Inflammatory macrophage treated with lipopolysaccharide for 4 hours (primary cell): ENCODE results near the gene ERC1.
A peak's percentile ranks its signal among the peaks of the same experiment; 100 is the strongest.

ENCODE experiments used
- DNase-seq: peaks from one replicate; pipeline ENCODE4 v3.0.0-alpha.2; 2020

The ERC1 gene

GRCh38 chr12:1463073-1463905 is 472.3 kb downstream of the ERC1 start:
- DNase-seq: no peak

GRCh38 chr12:1464925-1465324 is 473.9 kb downstream of the ERC1 start:
- no peak for DNase-seq

- no peak for DNase-seq
Observed at GRCh38 chr12:1465990-1466389, 475.0 kb downstream of the ERC1 start.

- no peak for DNase-seq
Observed at GRCh38 chr12:1466481-1467154, 475.6 kb downstream of the ERC1 start.

GRCh38 chr12:1467710-1468109 is 476.7 kb downstream of the ERC1 start:
- no peak for DNase-seq

GRCh38 chr12:1469070-1469469 is 478.0 kb downstream of the ERC1 start:
- DNase-seq: no peak

- no peak for DNase-seq
Observed at GRCh38 chr12:1470051-1470450, 479.0 kb downstream of the ERC1 start.

- DNase-seq: no peak
Observed at GRCh38 chr12:1471224-1471623, 480.2 kb downstream of the ERC1 start.

GRCh38 chr12:1473418-1473817 is 482.4 kb downstream of the ERC1 start:
- DNase-seq: peak; percentile 36

GRCh38 chr12:1474041-1474573 is 483.1 kb downstream of the ERC1 start:
- DNase-seq: no peak

- DNase-seq: no peak
Observed at GRCh38 chr12:1474574-1475153, 483.6 kb downstream of the ERC1 start.

GRCh38 chr12:1479645-1480044 is 488.6 kb downstream of the ERC1 start:
- DNase-seq: no peak

GRCh38 chr12:1481326-1481725 is 490.3 kb downstream of the ERC1 start:
- no peak for DNase-seq

- DNase-seq: no peak
Observed at GRCh38 chr12:1481906-1482305, 490.9 kb downstream of the ERC1 start.

GRCh38 chr12:1488908-1489381 is 497.9 kb downstream of the ERC1 start:
- peak; percentile 6 for DNase-seq

GRCh38 chr12:1491983-1492697 is 501.1 kb downstream of the ERC1 start:
- DNase-seq: no peak

- DNase-seq: peak; percentile 50
Observed at GRCh38 chr12:1493781-1494565, 502.9 kb downstream of the ERC1 start.

GRCh38 chr12:1494856-1495255 is 503.8 kb downstream of the ERC1 start:
- DNase-seq: no peak

GRCh38 chr12:1496162-1496900 is 505.3 kb downstream of the ERC1 start:
- DNase-seq: no peak

GRCh38 chr12:1497161-1497560 is 506.1 kb downstream of the ERC1 start:
- no peak for DNase-seq

- no peak for DNase-seq
Observed at GRCh38 chr12:1498199-1498740, 507.2 kb downstream of the ERC1 start.
